K562 (cell line): ENCODE data around the gene USPL1. TPM values are rescaled to one million over a fixed set of nuclear protein-coding genes. Genes with fewer than 3 reads are reported as not detected.

Experiments
- NR1H2 ChIP-seq: sonication (generic); formaldehyde crosslinking; IDR thresholded peaks from 2 replicates; pipeline ENCODE4 v1.4.0; 2020; ENCODE audit warnings: mild to moderate bottlenecking, missing genetic modification reagents
- YY1 ChIP-seq, 3 experiments: IDR thresholded peaks; 2 replicates each; pipeline ENCODE4 v1.6.1; 2011; ENCODE audit warnings: low read length in 2 of 3, mild to moderate bottlenecking in 2 of 3, moderate library complexity in 2 of 3, borderline replicate concordance in 1 of 3, control low read depth in 1 of 3, low read depth in 1 of 3; ENCODE audit not compliant: insufficient read depth in 3 of 3, insufficient replicate concordance in 2 of 3, control insufficient read depth in 1 of 3, insufficient read length in 1 of 3; ENCODE audit errors: extremely low read depth in 1 of 3
- ZFP36 ChIP-seq: fragments of 150-350 bp; IDR thresholded peaks from 2 replicates; pipeline ENCODE4 v1.6.1; 2018; ENCODE audit warnings: low read length, low read depth; ENCODE audit not compliant: partially characterized antibody
- ZNF212 ChIP-seq: fragments of 450-650 bp; formaldehyde crosslinking; IDR thresholded peaks from 2 replicates; pipeline ENCODE4 v1.4.0; 2020; ENCODE audit warnings: mild to moderate bottlenecking
- polyA plus RNA-seq, 8 experiments: library from polyadenylated mRNA; depleted of rRNA in 4 of 8; stranded (reverse) in 5 of 8; unstranded in 3 of 8; fragments of >200 nt; fragmentation: Nextera tagmentation in 2 of 8; fragmentation: Illumina TruSeq in 1 of 8; extraction: Ambion mirVana in 2 of 8; extraction: Trizol in 1 of 8; gene quantifications; 2 replicates each; pipeline versions ENCODE4 v1.2.1 to v1.2.3, GENCODE V29; 2011 to 2014; ENCODE audit warnings: inconsistent platforms in 1 of 8, missing spikeins in 1 of 8
- total RNA-seq, 7 experiments: library from RNA; depleted of rRNA in 6 of 7; stranded (reverse); fragments of >200 nt in 6 of 7; fragmentation: Illumina TruSeq in 2 of 7; extraction: Trizol in 2 of 7; gene quantifications; 2 replicates each; pipeline versions ENCODE4 v1.2.1 to v1.2.3, GENCODE V29; 2011 to 2021; ENCODE audit warnings: low replicate concordance in 1 of 7
- TF ChIP-seq, protein P1 (sequence below), 2 experiments: fragments of 450-650 bp; IDR thresholded peaks; 2 replicates each; pipeline ENCODE4 v1.6.1; 2016
- TF ChIP-seq, protein P2 (sequence below): sonication (generic); formaldehyde crosslinking; IDR thresholded peaks from 2 replicates; pipeline ENCODE4 v1.8.1; 2023; ENCODE audit warnings: mild to moderate bottlenecking, missing genetic modification reagents
- TF ChIP-seq, protein P3 (sequence below): sonication (generic); formaldehyde crosslinking; IDR thresholded peaks from 2 replicates; pipeline ENCODE4 v1.8.1; 2023; ENCODE audit warnings: mild to moderate bottlenecking, missing genetic modification reagents
- TF ChIP-seq, protein P4 (sequence below): fragments of 250-450 bp; sonication (Bioruptor Pico); IDR thresholded peaks from 2 replicates; pipeline ENCODE4 v1.4.0; 2020
- TF ChIP-seq, protein P5 (sequence below): fragments of 450-650 bp; formaldehyde crosslinking; IDR thresholded peaks from 2 replicates; pipeline ENCODE4 v1.4.0; 2020; ENCODE audit warnings: mild to moderate bottlenecking, moderate library complexity
- TF ChIP-seq, protein P6 (sequence below): sonication (generic); IDR thresholded peaks from 2 replicates; pipeline ENCODE4 v1.6.1; 2016

The USPL1 gene
- total and polyA plus RNA-seq, 9 of the 15 experiments (the other 6 are each of a cell fraction or from before 2014, with no cell fraction given) = 5.5 to 18.0 (median 12.0) TPM

DNA sequence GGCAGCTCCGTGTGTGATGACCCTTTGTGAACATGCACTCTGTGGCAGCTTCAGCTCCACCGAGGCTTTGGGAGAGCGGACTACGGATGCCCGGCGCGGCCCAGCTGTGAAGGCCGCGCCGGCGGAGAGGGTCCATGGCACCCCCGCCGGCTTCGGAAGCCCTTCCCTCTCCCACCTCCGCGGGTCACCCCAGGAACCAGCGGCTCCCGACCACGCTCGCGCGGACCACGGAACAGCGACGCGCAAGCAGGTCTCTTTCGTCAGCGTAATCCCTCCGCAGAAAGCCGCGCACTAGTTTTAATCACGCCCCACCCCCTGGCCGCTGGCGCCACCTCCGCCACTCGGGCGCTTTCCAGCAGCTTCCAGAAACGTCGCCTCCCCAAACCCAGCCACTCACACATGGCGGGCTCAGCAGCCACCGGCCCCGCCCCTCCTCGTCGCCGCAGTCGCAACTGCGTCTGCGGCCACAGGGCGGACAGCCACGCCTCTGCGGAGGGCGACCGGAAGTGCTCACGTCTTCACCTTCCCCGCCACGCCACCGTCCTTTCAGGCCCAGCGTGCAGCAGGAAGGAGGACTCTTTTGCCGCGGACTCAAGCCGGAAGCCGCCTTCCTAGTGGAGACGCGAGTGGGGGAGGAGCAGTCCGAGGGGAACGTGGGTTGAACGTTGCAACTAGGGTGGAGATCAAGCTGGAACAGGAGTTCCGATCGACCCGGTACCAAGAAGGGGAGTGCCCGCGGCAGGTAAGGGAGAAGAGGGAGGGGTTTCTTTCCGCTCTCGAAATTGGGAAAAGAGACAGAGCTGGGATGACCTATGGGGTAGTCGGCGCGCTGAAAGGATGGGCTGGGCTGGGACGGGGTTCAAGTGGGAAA is at the start of gene USPL1 (continued):
- TF ChIP-seq, protein P1, sequence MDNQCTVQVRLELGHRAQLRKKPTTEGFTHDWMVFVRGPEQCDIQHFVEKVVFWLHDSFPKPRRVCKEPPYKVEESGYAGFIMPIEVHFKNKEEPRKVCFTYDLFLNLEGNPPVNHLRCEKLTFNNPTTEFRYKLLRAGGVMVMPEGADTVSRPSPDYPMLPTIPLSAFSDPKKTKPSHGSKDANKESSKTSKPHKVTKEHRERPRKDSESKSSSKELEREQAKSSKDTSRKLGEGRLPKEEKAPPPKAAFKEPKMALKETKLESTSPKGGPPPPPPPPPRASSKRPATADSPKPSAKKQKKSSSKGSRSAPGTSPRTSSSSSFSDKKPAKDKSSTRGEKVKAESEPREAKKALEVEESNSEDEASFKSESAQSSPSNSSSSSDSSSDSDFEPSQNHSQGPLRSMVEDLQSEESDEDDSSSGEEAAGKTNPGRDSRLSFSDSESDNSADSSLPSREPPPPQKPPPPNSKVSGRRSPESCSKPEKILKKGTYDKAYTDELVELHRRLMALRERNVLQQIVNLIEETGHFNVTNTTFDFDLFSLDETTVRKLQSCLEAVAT (IDR thresholded peaks at IDR 0.05) = 0 out of 4 replicates have a peak, but pooled peaks of 1 of the 2 experiments have one; percentile 24
- TF ChIP-seq YY1 (IDR thresholded peaks at IDR 0.05; ENCODE audit: borderline replicate concordance in 1 of 3, control insufficient read depth in 1 of 3, extremely low read depth in 1 of 3, insufficient read depth in 3 of 3, insufficient read length in 1 of 3, insufficient replicate concordance in 2 of 3, low read depth in 1 of 3, low read length in 2 of 3) (peak in 1 of 3 experiments; percentile 74), ZFP36 (peak; percentile 30), ZNF212 (no peak), NR1H2 (CRISPR knock-in tag) (0 out of 2 replicates have a peak, but pooled peaks have one; percentile 48)
- TF ChIP-seq, protein P2, sequence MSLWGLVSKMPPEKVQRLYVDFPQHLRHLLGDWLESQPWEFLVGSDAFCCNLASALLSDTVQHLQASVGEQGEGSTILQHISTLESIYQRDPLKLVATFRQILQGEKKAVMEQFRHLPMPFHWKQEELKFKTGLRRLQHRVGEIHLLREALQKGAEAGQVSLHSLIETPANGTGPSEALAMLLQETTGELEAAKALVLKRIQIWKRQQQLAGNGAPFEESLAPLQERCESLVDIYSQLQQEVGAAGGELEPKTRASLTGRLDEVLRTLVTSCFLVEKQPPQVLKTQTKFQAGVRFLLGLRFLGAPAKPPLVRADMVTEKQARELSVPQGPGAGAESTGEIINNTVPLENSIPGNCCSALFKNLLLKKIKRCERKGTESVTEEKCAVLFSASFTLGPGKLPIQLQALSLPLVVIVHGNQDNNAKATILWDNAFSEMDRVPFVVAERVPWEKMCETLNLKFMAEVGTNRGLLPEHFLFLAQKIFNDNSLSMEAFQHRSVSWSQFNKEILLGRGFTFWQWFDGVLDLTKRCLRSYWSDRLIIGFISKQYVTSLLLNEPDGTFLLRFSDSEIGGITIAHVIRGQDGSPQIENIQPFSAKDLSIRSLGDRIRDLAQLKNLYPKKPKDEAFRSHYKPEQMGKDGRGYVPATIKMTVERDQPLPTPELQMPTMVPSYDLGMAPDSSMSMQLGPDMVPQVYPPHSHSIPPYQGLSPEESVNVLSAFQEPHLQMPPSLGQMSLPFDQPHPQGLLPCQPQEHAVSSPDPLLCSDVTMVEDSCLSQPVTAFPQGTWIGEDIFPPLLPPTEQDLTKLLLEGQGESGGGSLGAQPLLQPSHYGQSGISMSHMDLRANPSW (CRISPR knock-in tag) = 0 out of 2 replicates have a peak, but pooled peaks have one; percentile 16
- TF ChIP-seq, protein P3, sequence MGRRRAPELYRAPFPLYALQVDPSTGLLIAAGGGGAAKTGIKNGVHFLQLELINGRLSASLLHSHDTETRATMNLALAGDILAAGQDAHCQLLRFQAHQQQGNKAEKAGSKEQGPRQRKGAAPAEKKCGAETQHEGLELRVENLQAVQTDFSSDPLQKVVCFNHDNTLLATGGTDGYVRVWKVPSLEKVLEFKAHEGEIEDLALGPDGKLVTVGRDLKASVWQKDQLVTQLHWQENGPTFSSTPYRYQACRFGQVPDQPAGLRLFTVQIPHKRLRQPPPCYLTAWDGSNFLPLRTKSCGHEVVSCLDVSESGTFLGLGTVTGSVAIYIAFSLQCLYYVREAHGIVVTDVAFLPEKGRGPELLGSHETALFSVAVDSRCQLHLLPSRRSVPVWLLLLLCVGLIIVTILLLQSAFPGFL (CRISPR knock-in tag) = peak; percentile 82; the same call in 1 of the 2 replicates
- TF ChIP-seq, protein P4, sequence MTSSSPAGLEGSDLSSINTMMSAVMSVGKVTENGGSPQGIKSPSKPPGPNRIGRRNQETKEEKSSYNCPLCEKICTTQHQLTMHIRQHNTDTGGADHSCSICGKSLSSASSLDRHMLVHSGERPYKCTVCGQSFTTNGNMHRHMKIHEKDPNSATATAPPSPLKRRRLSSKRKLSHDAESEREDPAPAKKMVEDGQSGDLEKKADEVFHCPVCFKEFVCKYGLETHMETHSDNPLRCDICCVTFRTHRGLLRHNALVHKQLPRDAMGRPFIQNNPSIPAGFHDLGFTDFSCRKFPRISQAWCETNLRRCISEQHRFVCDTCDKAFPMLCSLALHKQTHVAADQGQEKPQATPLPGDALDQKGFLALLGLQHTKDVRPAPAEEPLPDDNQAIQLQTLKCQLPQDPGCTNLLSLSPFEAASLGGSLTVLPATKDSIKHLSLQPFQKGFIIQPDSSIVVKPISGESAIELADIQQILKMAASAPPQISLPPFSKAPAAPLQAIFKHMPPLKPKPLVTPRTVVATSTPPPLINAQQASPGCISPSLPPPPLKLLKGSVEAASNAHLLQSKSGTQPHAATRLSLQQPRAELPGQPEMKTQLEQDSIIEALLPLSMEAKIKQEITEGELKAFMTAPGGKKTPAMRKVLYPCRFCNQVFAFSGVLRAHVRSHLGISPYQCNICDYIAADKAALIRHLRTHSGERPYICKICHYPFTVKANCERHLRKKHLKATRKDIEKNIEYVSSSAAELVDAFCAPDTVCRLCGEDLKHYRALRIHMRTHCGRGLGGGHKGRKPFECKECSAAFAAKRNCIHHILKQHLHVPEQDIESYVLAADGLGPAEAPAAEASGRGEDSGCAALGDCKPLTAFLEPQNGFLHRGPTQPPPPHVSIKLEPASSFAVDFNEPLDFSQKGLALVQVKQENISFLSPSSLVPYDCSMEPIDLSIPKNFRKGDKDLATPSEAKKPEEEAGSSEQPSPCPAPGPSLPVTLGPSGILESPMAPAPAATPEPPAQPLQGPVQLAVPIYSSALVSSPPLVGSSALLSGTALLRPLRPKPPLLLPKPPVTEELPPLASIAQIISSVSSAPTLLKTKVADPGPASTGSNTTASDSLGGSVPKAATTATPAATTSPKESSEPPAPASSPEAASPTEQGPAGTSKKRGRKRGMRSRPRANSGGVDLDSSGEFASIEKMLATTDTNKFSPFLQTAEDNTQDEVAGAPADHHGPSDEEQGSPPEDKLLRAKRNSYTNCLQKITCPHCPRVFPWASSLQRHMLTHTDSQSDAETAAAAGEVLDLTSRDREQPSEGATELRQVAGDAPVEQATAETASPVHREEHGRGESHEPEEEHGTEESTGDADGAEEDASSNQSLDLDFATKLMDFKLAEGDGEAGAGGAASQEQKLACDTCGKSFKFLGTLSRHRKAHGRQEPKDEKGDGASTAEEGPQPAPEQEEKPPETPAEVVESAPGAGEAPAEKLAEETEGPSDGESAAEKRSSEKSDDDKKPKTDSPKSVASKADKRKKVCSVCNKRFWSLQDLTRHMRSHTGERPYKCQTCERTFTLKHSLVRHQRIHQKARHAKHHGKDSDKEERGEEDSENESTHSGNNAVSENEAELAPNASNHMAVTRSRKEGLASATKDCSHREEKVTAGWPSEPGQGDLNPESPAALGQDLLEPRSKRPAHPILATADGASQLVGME (CRISPR knock-in tag) = 0 out of 2 replicates have a peak, but pooled peaks have one; percentile 56
- TF ChIP-seq, protein P5, sequence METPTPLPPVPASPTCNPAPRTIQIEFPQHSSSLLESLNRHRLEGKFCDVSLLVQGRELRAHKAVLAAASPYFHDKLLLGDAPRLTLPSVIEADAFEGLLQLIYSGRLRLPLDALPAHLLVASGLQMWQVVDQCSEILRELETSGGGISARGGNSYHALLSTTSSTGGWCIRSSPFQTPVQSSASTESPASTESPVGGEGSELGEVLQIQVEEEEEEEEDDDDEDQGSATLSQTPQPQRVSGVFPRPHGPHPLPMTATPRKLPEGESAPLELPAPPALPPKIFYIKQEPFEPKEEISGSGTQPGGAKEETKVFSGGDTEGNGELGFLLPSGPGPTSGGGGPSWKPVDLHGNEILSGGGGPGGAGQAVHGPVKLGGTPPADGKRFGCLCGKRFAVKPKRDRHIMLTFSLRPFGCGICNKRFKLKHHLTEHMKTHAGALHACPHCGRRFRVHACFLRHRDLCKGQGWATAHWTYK (CRISPR knock-in tag) = peak; percentile 97
- TF ChIP-seq, protein P6, sequence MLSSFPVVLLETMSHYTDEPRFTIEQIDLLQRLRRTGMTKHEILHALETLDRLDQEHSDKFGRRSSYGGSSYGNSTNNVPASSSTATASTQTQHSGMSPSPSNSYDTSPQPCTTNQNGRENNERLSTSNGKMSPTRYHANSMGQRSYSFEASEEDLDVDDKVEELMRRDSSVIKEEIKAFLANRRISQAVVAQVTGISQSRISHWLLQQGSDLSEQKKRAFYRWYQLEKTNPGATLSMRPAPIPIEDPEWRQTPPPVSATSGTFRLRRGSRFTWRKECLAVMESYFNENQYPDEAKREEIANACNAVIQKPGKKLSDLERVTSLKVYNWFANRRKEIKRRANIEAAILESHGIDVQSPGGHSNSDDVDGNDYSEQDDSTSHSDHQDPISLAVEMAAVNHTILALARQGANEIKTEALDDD = 0 out of 2 replicates have a peak, but pooled peaks have one; percentile 9
